Astrocyte (in vitro differentiated cells and primary cell): ENCODE data around the gene CFAP58. TPM values are rescaled to one million over a fixed set of nuclear protein-coding genes. Genes with fewer than 3 reads are reported as not detected.

ENCODE experiments used
- DNase-seq: peaks from one replicate; pipeline ENCODE4 v3.0.0-alpha.2; 2010; ENCODE audit warnings: low read depth
- FAIRE-seq: peaks from 2 replicates; lab custom pipeline; 2011; peaks lifted over from hg19 to GRCh38; lab: Jason Lieb, UNC
- H2AFZ ChIP-seq: 2 replicates; pipeline ENCODE4 v1.6.0; 2012; ENCODE audit warnings: low read depth, low read length, inconsistent platforms
- H3K27ac ChIP-seq: 2 replicates; pipeline ENCODE4 v1.5.1; 2011; ENCODE audit warnings: low read depth, low read length, inconsistent platforms
- H3K27me3 ChIP-seq: 2 replicates; pipeline ENCODE4 v1.6.0; 2011; ENCODE audit warnings: low read length, inconsistent platforms; ENCODE audit not compliant: insufficient read depth
- H3K36me3 ChIP-seq: 2 replicates; pipeline ENCODE4 v1.5.1; 2011; ENCODE audit warnings: low read length, inconsistent platforms; ENCODE audit not compliant: insufficient read depth
- H3K4me1 ChIP-seq: 2 replicates; pipeline ENCODE4 v1.5.1; 2011; ENCODE audit warnings: low read length, inconsistent platforms; ENCODE audit not compliant: insufficient read depth
- H3K4me2 ChIP-seq: 2 replicates; pipeline ENCODE4 v1.6.0; 2012; ENCODE audit warnings: low read length, inconsistent platforms
- H3K4me3 ChIP-seq: 2 replicates; pipeline ENCODE4 v1.5.1; 2011; ENCODE audit warnings: low read depth, mild to moderate bottlenecking, low read length, inconsistent platforms; ENCODE audit not compliant: insufficient read depth
- H3K79me2 ChIP-seq: 2 replicates; pipeline ENCODE4 v1.6.0; 2012; ENCODE audit warnings: mild to moderate bottlenecking, low read length, inconsistent platforms; ENCODE audit not compliant: insufficient read depth
- H3K9ac ChIP-seq: 2 replicates; pipeline ENCODE4 v1.6.0; 2012; ENCODE audit warnings: mild to moderate bottlenecking, low read length, inconsistent platforms
- H3K9me3 ChIP-seq: 2 replicates; pipeline ENCODE4 v1.5.1; 2012; ENCODE audit warnings: low read depth, mild to moderate bottlenecking, low read length, inconsistent platforms; ENCODE audit not compliant: insufficient read depth
- H4K20me1 ChIP-seq: 2 replicates; pipeline ENCODE4 v1.6.0; 2012; ENCODE audit warnings: low read length, inconsistent platforms; ENCODE audit not compliant: insufficient read depth
- H3K27ac Mint-ChIP-seq: one replicate; pipeline ENCODE4 v1.8.0; 2021; ENCODE audit warnings: mild to moderate bottlenecking, mixed read lengths; ENCODE audit not compliant: unreplicated experiment
- H3K27me3 Mint-ChIP-seq: one replicate; pipeline ENCODE4 v1.8.0; 2021; ENCODE audit warnings: low read depth, mixed read lengths; ENCODE audit not compliant: unreplicated experiment
- H3K36me3 Mint-ChIP-seq: one replicate; pipeline ENCODE4 v1.8.0; 2021; ENCODE audit warnings: low read depth, mixed read lengths; ENCODE audit not compliant: unreplicated experiment
- H3K4me1 Mint-ChIP-seq: one replicate; pipeline ENCODE4 v1.8.0; 2021; ENCODE audit warnings: low read depth, mixed read lengths; ENCODE audit not compliant: unreplicated experiment
- H3K4me3 Mint-ChIP-seq: one replicate; pipeline ENCODE4 v1.8.0; 2021; ENCODE audit warnings: mild to moderate bottlenecking, moderate library complexity, mixed read lengths; ENCODE audit not compliant: unreplicated experiment
- H3K9me3 Mint-ChIP-seq: one replicate; pipeline ENCODE4 v1.8.0; 2021; ENCODE audit warnings: mild to moderate bottlenecking, mixed read lengths; ENCODE audit not compliant: unreplicated experiment
- EZH2 ChIP-seq: IDR thresholded peaks from 2 replicates; pipeline ENCODE4 v1.6.1; 2012; ENCODE audit warnings: mild to moderate bottlenecking, low read length, inconsistent platforms; ENCODE audit not compliant: insufficient read depth
- total RNA-seq: library from RNA; stranded (reverse); gene quantifications from 2 replicates; pipeline ENCODE4 v1.2.1, GENCODE V29; 2021
- TF ChIP-seq, protein P1 (sequence below): IDR thresholded peaks from 2 replicates; pipeline ENCODE4 v1.5.1; 2011; ENCODE audit warnings: low read depth, mild to moderate bottlenecking, inconsistent platforms, low read length, moderate library complexity; ENCODE audit not compliant: insufficient read depth

Gene CFAP58
- total RNA-seq, 1 donor from 2014 or later, result 0.86 TPM

DNA sequence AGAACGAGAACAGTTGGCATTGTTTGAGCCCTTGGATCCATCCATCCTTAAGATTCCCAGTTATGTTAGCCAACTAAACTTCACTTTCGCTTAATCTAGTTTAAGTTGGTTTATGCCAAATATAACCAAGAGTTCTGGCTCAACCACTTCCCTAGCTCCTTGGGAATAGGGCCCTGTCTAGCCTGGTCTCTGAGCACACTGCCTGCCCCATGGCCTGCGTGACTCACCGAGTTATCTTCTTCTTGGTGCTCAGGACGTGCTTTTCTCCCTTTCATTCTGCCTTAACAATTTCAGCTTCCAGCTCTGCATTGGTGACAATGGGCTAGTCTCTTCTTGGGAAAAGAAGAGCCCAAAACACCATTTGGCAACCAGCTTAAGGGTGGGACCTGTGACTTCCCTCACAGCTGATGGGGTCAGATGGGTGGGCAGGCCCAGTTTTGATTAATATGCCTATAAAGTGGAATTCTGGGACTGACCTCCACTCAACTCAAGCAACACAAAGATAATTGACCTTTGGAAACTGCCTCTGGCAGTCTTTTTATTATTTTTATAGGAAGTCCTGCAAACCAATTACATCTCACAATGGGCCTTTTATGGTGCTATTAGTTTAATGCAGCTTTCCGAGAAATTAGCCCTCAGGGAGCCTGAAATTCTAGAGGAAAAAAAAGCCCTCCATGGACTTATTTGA, 126.4 kb downstream of the CFAP58 start:
- Histone ChIP-seq H3K9me3 (no peaks in the 10 kb centered on the region), H3K27me3 (no peaks in the 10 kb centered on the region), H3K4me1 (no peaks in the 10 kb centered on the region), H3K79me2 (no peaks in the 10 kb centered on the region), H3K4me3 (no peak overlapping the region), H3K9ac (no peak overlapping the region), H3K4me2 (no peak overlapping the region), H3K27ac (no peak overlapping the region), H2AFZ (no peak overlapping the region), H4K20me1 (no peaks in the 10 kb centered on the region), H3K36me3 (no peaks in the 10 kb centered on the region)
- DNase-seq, result no peak
- H3K27ac Mint-ChIP-seq, result no peak overlapping the region
- no peaks in the 10 kb centered on the region for H3K9me3 Mint-ChIP-seq
- TF ChIP-seq, protein P1, sequence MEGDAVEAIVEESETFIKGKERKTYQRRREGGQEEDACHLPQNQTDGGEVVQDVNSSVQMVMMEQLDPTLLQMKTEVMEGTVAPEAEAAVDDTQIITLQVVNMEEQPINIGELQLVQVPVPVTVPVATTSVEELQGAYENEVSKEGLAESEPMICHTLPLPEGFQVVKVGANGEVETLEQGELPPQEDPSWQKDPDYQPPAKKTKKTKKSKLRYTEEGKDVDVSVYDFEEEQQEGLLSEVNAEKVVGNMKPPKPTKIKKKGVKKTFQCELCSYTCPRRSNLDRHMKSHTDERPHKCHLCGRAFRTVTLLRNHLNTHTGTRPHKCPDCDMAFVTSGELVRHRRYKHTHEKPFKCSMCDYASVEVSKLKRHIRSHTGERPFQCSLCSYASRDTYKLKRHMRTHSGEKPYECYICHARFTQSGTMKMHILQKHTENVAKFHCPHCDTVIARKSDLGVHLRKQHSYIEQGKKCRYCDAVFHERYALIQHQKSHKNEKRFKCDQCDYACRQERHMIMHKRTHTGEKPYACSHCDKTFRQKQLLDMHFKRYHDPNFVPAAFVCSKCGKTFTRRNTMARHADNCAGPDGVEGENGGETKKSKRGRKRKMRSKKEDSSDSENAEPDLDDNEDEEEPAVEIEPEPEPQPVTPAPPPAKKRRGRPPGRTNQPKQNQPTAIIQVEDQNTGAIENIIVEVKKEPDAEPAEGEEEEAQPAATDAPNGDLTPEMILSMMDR, result no peak
- TF ChIP-seq EZH2, result no peak
- peaks cover 5% of the 10 kb centered on the region for H3K4me1 Mint-ChIP-seq
- no peak overlapping the region for H3K4me3 Mint-ChIP-seq
- no peak for FAIRE-seq
- peaks cover 7% of the 10 kb centered on the region for H3K27me3 Mint-ChIP-seq
- H3K36me3 Mint-ChIP-seq, result no peaks in the 10 kb centered on the region

DNA sequence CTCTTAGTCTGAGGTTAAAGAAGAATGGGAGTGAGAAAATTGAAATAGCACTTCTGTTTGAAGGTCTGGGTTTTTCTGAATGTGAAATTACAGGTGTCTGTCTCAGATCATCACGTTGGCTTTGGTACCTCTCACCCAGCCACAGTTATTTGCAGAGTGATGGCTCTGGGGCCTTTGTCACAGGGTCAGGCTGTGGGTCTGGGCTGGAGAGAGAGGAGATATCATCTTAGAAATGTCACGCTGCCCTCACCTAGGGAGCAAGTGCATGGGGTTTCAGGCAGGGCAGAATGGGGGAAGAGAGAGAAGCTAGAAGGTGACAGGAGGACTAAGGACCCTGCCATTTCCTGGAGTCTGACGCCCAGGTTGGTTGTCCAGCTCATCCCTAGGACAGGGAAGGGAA, 127.2 kb downstream of the CFAP58 start:
- H2AFZ ChIP-seq, result no peak overlapping the region
- Mint-ChIP-seq H3K27me3 (peaks cover 7% of the 10 kb centered on the region), H3K4me1 (peaks cover 5% of the 10 kb centered on the region), H3K4me3 (no peak overlapping the region), H3K9me3 (no peaks in the 10 kb centered on the region), H3K36me3 (no peaks in the 10 kb centered on the region), H3K27ac (no peak overlapping the region)
- no peaks in the 10 kb centered on the region for H3K4me1 ChIP-seq
- H3K79me2 ChIP-seq, result no peaks in the 10 kb centered on the region
- H3K27ac ChIP-seq, result no peak overlapping the region
- no peak for TF ChIP-seq EZH2
- TF ChIP-seq, protein P1, result no peak
- H4K20me1 ChIP-seq, result no peaks in the 10 kb centered on the region
- no peaks in the 10 kb centered on the region for H3K27me3 ChIP-seq
- no peaks in the 10 kb centered on the region for H3K9me3 ChIP-seq
- DNase-seq (no peak), FAIRE-seq (no peak)
- H3K4me3 ChIP-seq, result no peak overlapping the region
- H3K9ac ChIP-seq, result no peak overlapping the region
- H3K36me3 ChIP-seq, result no peaks in the 10 kb centered on the region
- H3K4me2 ChIP-seq, result no peak overlapping the region

DNA sequence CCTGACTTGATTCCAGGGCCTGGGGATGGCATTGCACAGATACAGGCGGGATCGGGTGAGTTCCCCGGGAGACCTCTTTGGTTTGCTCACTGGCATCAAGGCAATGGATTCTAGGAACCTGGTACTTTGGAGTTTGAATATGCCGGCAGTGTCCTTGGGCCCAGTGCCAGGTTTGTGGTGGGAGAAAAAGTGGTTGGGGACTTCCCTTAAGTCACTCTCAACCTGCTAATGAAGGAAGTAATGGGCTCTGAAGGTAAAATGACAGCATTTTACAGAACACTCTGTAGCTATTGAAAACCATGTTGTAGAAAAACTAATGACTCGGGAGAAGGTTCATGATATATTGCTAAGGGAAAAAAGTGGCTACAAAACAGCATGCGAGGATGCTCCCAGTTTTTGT, 129.9 kb downstream of the CFAP58 start:
- Histone ChIP-seq H4K20me1 (no peaks in the 10 kb centered on the region), H3K36me3 (no peaks in the 10 kb centered on the region), H3K27me3 (peaks cover 3% of the 10 kb centered on the region), H3K9ac (no peak overlapping the region), H3K4me1 (no peaks in the 10 kb centered on the region), H3K9me3 (no peaks in the 10 kb centered on the region), H3K4me2 (no peak overlapping the region), H3K79me2 (no peaks in the 10 kb centered on the region), H3K27ac (no peak overlapping the region), H2AFZ (no peak overlapping the region), H3K4me3 (no peak overlapping the region)
- Mint-ChIP-seq H3K36me3 (no peaks in the 10 kb centered on the region), H3K27ac (no peak overlapping the region), H3K4me1 (peaks cover 2% of the 10 kb centered on the region), H3K4me3 (no peak overlapping the region), H3K9me3 (peaks cover 3% of the 10 kb centered on the region), H3K27me3 (peaks cover 9% of the 10 kb centered on the region)
- FAIRE-seq (no peak), DNase-seq (no peak)
- TF ChIP-seq, protein P1, result no peak
- TF ChIP-seq EZH2, result no peak
